OCI-LY7 (cell line): ENCODE results near the gene MAP2K1.

Experiments used
- EZH2phosphoT487 ChIP-seq: fragments of 200-600 bp; sonication (generic); IDR thresholded peaks from 2 replicates; pipeline ENCODE4 v1.6.1; 2018; ENCODE audit warnings: low read depth, borderline replicate concordance, mild to moderate bottlenecking, mixed run types, antibody characterized with exemption, low read length, moderate library complexity, mixed read lengths
- TF ChIP-seq, protein P1 (sequence below): fragments of 200-600 bp; sonication (generic); conservative IDR thresholded peaks from 2 replicates; pipeline ENCODE4 v1.5.1; 2014; ENCODE audit warnings: mild to moderate bottlenecking, antibody characterized with exemption, low read length, moderate library complexity, mixed read lengths

DNA sequence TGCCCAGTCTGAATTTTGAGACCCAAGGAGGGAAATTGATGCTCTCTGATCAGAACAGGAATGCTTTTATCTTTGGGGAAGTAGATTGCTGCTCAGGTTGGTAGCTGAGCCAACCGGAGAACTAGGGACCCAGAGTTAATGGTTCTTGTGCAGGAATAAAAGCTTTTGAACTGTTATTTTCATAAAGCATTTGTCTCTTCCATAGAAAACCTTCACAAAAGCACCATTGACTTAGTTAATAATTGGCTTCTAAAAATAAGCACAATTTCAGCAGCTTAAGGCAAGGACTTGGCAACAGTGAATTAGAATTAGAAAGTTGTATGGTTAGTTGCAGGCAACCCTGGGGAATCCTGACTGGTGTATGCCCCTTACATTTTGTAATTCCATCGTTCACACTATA, 53.8 kb downstream of the MAP2K1 start:
- TF ChIP-seq, protein P1, sequence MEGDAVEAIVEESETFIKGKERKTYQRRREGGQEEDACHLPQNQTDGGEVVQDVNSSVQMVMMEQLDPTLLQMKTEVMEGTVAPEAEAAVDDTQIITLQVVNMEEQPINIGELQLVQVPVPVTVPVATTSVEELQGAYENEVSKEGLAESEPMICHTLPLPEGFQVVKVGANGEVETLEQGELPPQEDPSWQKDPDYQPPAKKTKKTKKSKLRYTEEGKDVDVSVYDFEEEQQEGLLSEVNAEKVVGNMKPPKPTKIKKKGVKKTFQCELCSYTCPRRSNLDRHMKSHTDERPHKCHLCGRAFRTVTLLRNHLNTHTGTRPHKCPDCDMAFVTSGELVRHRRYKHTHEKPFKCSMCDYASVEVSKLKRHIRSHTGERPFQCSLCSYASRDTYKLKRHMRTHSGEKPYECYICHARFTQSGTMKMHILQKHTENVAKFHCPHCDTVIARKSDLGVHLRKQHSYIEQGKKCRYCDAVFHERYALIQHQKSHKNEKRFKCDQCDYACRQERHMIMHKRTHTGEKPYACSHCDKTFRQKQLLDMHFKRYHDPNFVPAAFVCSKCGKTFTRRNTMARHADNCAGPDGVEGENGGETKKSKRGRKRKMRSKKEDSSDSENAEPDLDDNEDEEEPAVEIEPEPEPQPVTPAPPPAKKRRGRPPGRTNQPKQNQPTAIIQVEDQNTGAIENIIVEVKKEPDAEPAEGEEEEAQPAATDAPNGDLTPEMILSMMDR, result no peak
- TF ChIP-seq EZH2phosphoT487, result no peak
